HG02840 (cell line): ENCODE measurements around the gene MYPN.
"Not testable (repeated sequence)": the region's sequence is repeated elsewhere in the genome, so short reads cannot be mapped to it uniquely, and the experiment has no call there.

Experiments used
- ATAC-seq: cut with Tn5 transposase; IDR thresholded peaks from one replicate; pipeline ENCODE4 v1.9.1; 2021; ENCODE audit warnings: mild to moderate bottlenecking, moderate library complexity, moderate number of reproducible peaks; ENCODE audit not compliant: unreplicated experiment, low FRiP score

Gene MYPN

DNA sequence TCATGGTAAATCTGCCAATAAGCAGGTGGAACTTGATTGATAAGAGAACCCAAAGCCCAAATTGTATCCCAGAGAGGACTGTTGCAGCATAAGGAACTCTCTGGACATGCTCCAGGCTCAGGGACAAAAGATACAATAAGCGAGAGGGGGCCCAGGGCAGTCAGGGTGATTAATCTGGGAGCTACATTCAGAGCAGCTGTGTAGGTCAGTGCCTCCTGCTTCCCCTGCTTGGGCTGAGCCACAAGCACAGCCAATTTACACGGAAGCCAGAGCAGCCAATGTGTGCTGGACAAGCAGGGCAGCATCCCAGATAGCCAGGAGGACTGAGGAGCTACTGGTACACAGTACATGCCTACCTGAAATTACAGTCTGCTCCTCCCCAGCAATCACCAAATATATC lies 24.2 kb downstream of the MYPN start:
- no peak for ATAC-seq

- no peak for ATAC-seq
Observed at GRCh38 chr10:68135362-68135761, 26.1 kb downstream of the MYPN start.

- no peak for ATAC-seq
Observed at GRCh38 chr10:68135922-68136792, 26.9 kb downstream of the MYPN start.

GRCh38 chr10:68137171-68137570 lies 27.9 kb downstream of the MYPN start:
- no peak for ATAC-seq

GRCh38 chr10:68138526-68138925 lies 29.2 kb downstream of the MYPN start:
- no peak for ATAC-seq

DNA sequence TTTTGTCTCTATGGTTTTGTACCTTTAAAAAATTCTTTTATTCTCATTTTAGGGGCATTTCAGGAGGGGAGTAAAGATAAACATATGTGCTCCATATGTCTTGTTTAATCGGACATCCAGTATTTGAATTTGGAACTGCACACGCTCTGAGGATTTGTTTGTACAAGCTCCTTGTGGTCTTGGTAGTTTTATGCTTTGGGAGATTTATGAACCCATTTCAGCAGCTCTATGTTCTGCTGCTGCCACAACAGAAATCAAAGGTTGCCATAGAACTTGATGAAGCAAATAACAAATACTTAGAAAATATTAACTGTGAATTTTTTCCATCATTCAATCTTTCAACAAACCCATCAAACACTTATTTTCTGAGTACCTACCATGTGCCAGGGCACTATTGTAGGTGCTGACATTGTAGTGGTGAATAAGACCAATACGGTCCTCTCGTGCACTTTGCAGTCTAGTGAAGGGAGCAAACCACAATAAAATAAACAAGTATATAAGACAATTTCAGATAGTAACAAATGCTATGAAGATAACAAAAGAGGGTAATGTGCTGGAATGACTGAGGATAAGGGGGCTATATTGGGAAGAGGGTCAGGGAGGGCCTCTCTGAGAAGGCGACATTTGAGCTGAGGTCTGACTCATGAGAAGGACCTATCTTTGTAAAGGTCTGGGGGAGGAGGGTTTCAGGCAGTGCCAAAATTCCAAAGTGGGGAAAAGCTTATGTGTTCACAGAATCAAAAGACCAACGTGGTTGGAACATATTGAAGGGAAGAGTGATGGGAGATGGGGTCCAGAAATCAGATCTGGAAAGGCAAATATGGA lies 30.4 kb downstream of the MYPN start:
- ATAC-seq: no peak

DNA sequence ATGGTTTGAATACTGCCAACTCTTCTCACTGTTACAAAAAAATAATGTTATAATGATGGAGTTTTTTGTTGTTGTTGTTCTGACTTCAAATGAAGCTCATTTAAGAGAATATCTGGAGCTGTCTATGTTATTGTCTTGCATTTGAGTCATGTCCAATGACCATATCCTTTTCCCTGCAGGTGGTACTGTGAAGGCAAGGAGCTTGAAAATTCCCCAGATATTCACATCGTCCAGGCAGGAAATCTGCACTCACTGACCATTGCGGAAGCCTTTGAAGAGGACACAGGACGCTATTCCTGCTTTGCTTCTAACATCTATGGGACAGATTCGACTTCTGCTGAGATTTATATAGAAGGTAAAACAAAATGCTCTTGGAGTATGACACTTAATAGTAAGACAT lies 33.5 kb downstream of the MYPN start:
- ATAC-seq: no peak

DNA sequence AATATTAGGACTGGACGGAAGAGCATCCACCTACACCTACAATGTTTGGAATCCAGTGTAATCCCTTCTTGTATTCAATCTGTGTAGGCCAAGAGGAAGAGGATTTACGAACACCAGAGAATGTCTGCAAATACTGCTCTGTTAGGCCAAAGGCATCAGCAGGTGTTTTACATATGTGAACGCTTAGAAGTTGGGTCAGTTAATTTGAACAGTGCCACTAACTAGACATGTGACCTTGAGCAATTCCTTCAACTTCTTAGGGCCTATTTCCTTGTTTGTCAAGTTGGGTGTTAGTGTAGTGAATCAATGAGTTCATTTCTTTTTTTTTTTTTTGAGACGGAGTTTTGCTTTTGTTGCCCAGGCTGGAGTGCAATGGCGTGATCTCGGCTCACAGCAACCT lies 35.4 kb downstream of the MYPN start:
- ATAC-seq: no peak

DNA sequence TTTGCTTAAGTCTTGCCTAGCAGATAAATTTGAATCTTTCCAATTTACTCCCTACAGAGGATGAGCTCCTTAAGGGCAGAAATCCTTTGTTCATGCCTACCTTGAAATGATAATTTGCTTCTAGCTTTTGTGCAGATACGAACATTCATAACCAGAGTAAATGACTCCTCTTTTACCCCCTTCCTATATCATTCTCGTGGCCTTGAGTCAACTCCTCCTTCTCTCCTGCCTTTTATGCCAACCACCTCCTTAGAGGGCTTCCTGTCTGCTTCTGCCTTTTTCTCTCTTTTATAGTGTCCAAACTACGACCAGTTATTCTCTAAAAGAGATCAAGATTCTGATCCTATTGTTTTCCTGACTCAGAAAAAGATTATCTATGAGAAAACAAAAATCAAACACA lies 36.4 kb downstream of the MYPN start:
- ATAC-seq: no peak

DNA sequence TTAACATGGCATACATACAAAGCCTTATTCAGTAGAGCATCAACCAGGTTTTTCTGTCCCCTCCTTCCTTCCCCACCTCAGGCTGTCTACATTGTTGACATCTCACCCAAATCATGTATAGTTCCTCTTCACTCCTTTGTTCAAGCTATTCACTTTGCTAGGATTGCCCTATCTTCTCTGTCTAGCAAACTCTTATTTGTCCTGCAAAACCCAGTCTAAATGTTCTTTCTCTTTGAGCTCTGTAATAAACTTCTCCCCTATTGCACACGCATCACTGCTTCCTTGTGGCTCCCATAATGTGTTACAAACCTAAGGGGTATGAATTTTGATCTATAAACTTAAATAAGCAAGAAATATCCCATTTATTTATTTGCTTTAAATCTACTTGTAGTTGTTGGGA lies 36.8 kb downstream of the MYPN start:
- ATAC-seq: no peak

DNA sequence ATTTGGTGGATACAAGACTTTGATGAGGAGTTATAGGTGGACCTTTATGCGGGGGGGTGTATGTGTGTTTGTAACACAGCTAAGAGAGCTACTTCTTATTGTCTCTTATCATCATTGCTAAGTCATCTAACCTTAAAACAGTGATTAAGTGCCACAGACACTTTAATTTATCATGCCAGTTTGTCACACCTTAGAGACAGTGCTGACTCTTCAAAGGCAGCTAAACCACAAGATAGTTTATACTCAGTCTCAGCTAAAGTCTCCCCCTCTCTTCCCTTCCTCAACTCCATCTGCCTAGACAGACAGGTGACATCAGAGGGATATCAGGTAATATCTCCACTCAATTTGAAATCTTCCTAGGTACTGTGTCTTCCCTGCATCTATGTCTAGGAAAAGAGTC lies 42.2 kb downstream of the MYPN start:
- ATAC-seq: no peak

DNA sequence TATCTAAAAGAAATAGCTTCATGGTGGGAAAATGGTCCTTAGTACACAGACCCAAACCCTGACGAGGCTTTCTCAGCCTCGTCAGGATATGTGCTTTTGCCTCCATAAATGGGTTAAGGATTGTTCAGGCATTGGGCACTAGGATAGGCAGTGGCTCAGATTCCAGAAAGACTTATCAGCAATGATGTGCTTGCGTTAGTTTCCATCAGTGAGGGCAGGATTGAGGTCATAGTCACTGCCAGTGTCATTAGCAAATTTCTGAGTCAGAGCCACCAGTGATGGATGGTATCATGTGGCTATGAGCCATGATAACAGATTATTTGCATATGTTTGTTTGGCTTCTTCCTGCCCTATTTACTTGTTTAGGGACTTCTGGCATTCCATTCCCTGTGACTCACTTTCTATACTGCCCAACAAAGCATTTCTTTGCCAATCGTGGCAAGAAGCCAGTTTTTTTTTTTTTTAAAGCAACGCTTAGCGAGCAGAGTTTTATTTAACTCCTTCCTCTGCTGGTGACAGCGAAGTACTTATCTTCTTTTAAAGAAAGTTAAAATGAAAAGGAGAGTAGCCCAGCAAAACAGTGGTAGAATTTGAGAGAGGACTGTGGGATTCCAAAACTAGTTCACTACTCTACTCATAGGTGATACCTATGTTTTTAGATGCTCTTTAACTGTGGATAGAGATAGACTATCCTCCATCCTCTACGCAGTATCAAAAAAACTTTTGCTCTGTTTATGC lies 44.4 kb downstream of the MYPN start:
- ATAC-seq: no peak

DNA sequence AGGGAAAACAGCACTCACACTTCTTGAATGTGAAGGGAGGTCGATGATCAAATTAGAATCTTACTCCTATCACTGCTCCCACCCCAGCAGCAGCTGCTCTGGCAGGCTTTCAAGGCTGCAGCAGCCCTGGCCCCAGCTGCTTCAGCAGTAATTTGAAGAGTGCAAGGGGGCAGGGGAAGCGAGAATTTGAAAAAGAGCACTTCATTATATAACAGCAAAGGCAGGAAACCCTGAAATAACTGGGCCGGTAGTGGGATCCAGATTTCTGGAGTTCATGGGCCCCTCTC lies 44.9 kb downstream of the MYPN start:
- no peak for ATAC-seq

GRCh38 chr10:68155615-68156210 lies 46.4 kb downstream of the MYPN start:
- no peak for ATAC-seq

DNA sequence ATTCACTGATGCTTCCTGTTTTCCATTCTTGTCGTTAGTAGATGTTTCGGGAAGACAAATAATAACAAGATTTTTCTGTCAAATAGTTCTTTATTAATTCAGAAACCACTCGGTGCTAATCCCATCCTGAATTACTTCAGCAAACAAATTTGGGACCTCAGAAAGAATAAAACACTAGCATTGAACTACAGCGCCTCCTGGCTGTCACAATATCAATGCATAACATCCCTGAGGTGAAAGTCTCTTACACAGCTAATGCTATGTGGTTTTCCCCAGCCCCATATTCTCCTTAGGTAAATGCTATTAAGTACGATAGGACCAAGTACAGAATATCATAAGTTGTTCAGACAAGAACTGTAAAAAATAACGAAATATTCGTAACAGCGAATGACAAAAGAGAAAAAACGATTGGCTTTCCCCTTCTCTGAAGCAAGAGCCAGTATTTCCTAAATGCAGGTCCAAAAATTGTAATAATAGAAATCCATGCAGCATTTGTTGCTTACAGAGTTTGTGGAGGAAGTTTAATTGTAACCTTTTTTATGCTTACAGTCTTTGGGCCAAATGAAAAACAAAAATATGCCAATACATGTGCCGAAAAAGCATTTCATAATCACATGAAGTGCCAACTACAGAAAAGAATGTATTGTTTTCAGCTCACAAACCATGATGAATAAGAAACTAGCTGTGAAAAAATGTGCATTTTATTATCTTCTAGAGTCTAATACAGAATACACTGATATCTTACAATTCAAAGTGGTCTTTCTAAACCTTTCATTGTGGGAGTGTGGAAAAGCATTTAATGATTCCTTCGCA lies 47.3 kb downstream of the MYPN start:
- ATAC-seq: no peak

DNA sequence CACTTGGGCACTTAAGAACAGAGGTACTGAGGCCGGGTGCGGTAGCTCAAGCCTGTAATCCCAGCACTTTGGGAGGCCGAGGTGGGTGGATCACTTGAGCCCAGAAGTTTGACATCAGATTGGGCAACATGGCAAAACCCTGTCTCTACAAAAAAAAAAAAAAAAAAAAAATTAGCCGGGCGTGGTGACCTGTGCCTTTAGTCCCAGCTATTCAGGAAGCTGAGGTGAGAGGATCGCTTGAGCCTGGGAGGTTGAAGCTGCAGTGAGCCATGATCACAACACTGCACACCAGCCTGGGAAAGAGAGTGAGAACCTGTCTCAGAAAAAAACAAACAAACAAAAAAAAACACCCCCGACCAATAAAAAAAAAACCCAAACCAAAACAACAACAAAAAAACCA lies 48.2 kb downstream of the MYPN start:
- ATAC-seq: not testable (repeated sequence)

GRCh38 chr10:68158031-68158430 lies 48.7 kb downstream of the MYPN start:
- no peak for ATAC-seq

DNA sequence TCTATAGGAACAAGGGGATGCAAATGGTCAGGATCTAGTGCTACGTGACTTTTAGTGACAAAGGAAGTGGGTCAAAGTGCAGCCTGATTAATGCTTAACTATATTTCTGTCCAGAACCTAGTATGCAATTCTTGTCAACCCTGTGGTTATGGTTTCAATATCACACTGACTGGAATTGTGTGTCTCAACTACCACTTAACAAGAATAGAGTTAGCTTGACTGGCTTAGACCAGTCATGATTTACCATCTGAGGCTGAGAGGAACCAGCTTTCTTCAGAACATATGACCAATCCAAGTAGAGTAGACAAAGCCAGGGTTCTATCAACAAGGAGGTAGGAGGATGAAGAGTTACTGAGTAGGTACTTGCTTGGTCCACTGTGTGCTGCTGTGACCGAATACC lies 54.4 kb downstream of the MYPN start:
- ATAC-seq: peak; percentile 97

GRCh38 chr10:68165643-68166042 lies 56.4 kb downstream of the MYPN start:
- ATAC-seq: no peak
